Measurements from ENCODE around the gene GRK5. TPM values are rescaled to one million over a fixed set of nuclear protein-coding genes. Genes with fewer than 3 reads are reported as not detected.

Gene GRK5
- total RNA-seq, 2 experiments from 2014 or later, result 23.2 to 29.5 TPM

- CTCF ChIA-PET, result interaction anchor here (0.6 to 1.1 kb wide), 3 partner anchors 15 to 722 kb away, joined by 3 read pairs; no protein-coding TSS in a partner anchor
- Mint-ChIP-seq H3K4me3 (no peak overlapping the region), H3K27me3 (no peaks in the 10 kb centered on the region), H3K9me3 (ENCODE audit: low read depth) (peaks cover 2% of the 10 kb centered on the region), H3K36me3 (peaks cover 18% of the 10 kb centered on the region), H3K4me1 (peaks cover 29% of the 10 kb centered on the region), H3K27ac (no peak overlapping the region)
- no peak for DNase-seq
- no peak for ATAC-seq
These were observed 137.0 kb downstream of the GRK5 start for GRCh38 chr10:119344381-119344780.

GRCh38 chr10:119346095-119346832 is 138.9 kb downstream of the GRK5 start:
- Mint-ChIP-seq H3K27ac (no peak overlapping the region), H3K27me3 (no peaks in the 10 kb centered on the region), H3K9me3 (ENCODE audit: low read depth) (peaks cover 8% of the 10 kb centered on the region), H3K36me3 (peaks cover 32% of the 10 kb centered on the region), H3K4me1 (peaks cover 22% of the 10 kb centered on the region), H3K4me3 (no peak overlapping the region)
- DNase-seq (no peak), ATAC-seq (no peak)
- CTCF ChIA-PET, result no interaction called here

GRCh38 chr10:119347181-119347974 is 140.0 kb downstream of the GRK5 start:
- peaks cover 11% of the 10 kb centered on the region for H3K4me1 Mint-ChIP-seq
- peaks cover 10% of the 10 kb centered on the region for H3K9me3 Mint-ChIP-seq (ENCODE audit: low read depth)
- no peaks in the 10 kb centered on the region for H3K27me3 Mint-ChIP-seq
- ATAC-seq (no peak), DNase-seq (no peak)
- CTCF ChIA-PET, result no interaction called here
- peaks cover 40% of the 10 kb centered on the region for H3K36me3 Mint-ChIP-seq
- no peak overlapping the region for H3K4me3 Mint-ChIP-seq
- no peak overlapping the region for H3K27ac Mint-ChIP-seq

- DNase-seq (no peak), ATAC-seq (no peak)
- Mint-ChIP-seq H3K9me3 (ENCODE audit: low read depth) (peaks cover 10% of the 10 kb centered on the region), H3K27ac (no peak overlapping the region), H3K4me1 (peaks cover 8% of the 10 kb centered on the region), H3K27me3 (no peaks in the 10 kb centered on the region), H3K36me3 (peaks cover 46% of the 10 kb centered on the region), H3K4me3 (no peak overlapping the region)
- CTCF ChIA-PET, result no interaction called here
These were observed 140.7 kb downstream of the GRK5 start for GRCh38 chr10:119348106-119348505.

- H3K27me3 Mint-ChIP-seq, result no peaks in the 10 kb centered on the region
- ATAC-seq, result no peak
- DNase-seq, result no peak
- peaks cover 47% of the 10 kb centered on the region for H3K36me3 Mint-ChIP-seq
- H3K9me3 Mint-ChIP-seq (ENCODE audit: low read depth), result peaks cover 10% of the 10 kb centered on the region
- H3K4me1 Mint-ChIP-seq, result peaks cover 8% of the 10 kb centered on the region
- no peak overlapping the region for H3K4me3 Mint-ChIP-seq
- H3K27ac Mint-ChIP-seq, result no peak overlapping the region
- CTCF ChIA-PET, result interaction anchor here (1.2 kb wide), 1 partner anchor 97 kb away, joined by 3 read pairs; no protein-coding TSS in a partner anchor
These were observed 141.3 kb downstream of the GRK5 start for GRCh38 chr10:119348516-119349240.

- peaks cover 10% of the 10 kb centered on the region for H3K9me3 Mint-ChIP-seq (ENCODE audit: low read depth)
- ATAC-seq (no peak), DNase-seq (no peak)
- no peaks in the 10 kb centered on the region for H3K27me3 Mint-ChIP-seq
- H3K36me3 Mint-ChIP-seq, result peaks cover 47% of the 10 kb centered on the region
- CTCF ChIA-PET, result interaction anchor here (1.2 kb wide), 1 partner anchor 96 kb away, joined by 3 read pairs; no protein-coding TSS in a partner anchor
- no peak overlapping the region for H3K4me3 Mint-ChIP-seq
- H3K4me1 Mint-ChIP-seq, result peaks cover 7% of the 10 kb centered on the region
- no peak overlapping the region for H3K27ac Mint-ChIP-seq
These were observed 142.0 kb downstream of the GRK5 start for GRCh38 chr10:119349341-119349740.

- ATAC-seq, result no peak
- peaks cover 4% of the 10 kb centered on the region for H3K4me1 Mint-ChIP-seq
- H3K27me3 Mint-ChIP-seq, result no peaks in the 10 kb centered on the region
- H3K9me3 Mint-ChIP-seq (ENCODE audit: low read depth), result peaks cover 10% of the 10 kb centered on the region
- CTCF ChIA-PET, result interaction anchor here (1.2 kb wide), 1 partner anchor 95 kb away, joined by 3 read pairs; no protein-coding TSS in a partner anchor
- H3K36me3 Mint-ChIP-seq, result peaks cover 47% of the 10 kb centered on the region
- DNase-seq, result no peak
- no peak overlapping the region for H3K4me3 Mint-ChIP-seq
- no peak overlapping the region for H3K27ac Mint-ChIP-seq
These were observed 142.6 kb downstream of the GRK5 start for GRCh38 chr10:119349937-119350501.

GRCh38 chr10:119350502-119351097 is 143.2 kb downstream of the GRK5 start:
- H3K4me3 Mint-ChIP-seq, result no peak overlapping the region
- H3K27ac Mint-ChIP-seq, result no peak overlapping the region
- CTCF ChIA-PET, result no interaction called here
- H3K27me3 Mint-ChIP-seq, result no peaks in the 10 kb centered on the region
- H3K4me1 Mint-ChIP-seq, result no peaks in the 10 kb centered on the region
- no peak for DNase-seq
- H3K9me3 Mint-ChIP-seq (ENCODE audit: low read depth), result peaks cover 11% of the 10 kb centered on the region
- no peak for ATAC-seq
- peaks cover 47% of the 10 kb centered on the region for H3K36me3 Mint-ChIP-seq

- Mint-ChIP-seq H3K9me3 (ENCODE audit: low read depth) (peaks cover 17% of the 10 kb centered on the region), H3K4me1 (no peaks in the 10 kb centered on the region), H3K27ac (no peak overlapping the region), H3K36me3 (peaks cover 52% of the 10 kb centered on the region), H3K4me3 (no peak overlapping the region), H3K27me3 (no peaks in the 10 kb centered on the region)
- DNase-seq (no peak), ATAC-seq (no peak)
- CTCF ChIA-PET, result interaction anchor here (2.1 kb wide), 1 partner anchor 10 kb away, joined by 6 read pairs; no protein-coding TSS in a partner anchor
These were observed 143.8 kb downstream of the GRK5 start for GRCh38 chr10:119351189-119351588.

- Mint-ChIP-seq H3K4me1 (no peaks in the 10 kb centered on the region), H3K36me3 (peaks cover 61% of the 10 kb centered on the region), H3K27ac (no peak overlapping the region), H3K27me3 (no peaks in the 10 kb centered on the region), H3K9me3 (ENCODE audit: low read depth) (peaks cover 24% of the 10 kb centered on the region), H3K4me3 (no peak overlapping the region)
- no peak for DNase-seq
- no peak for ATAC-seq
- CTCF ChIA-PET, result interaction anchor here (1.2 to 2.1 kb wide), 3 partner anchors 11 to 56 kb away, joined by 3 to 6 read pairs (median 6); no protein-coding TSS in a partner anchor
These were observed 144.7 kb downstream of the GRK5 start for GRCh38 chr10:119352042-119352441.

- ATAC-seq (no peak), DNase-seq (no peak)
- no peak overlapping the region for H3K27ac Mint-ChIP-seq
- H3K4me1 Mint-ChIP-seq, result no peaks in the 10 kb centered on the region
- CTCF ChIA-PET, result interaction anchor here (1.0 to 2.1 kb wide), 4 partner anchors 11 to 146 kb away, joined by 3 to 6 read pairs (median 4); no protein-coding TSS in a partner anchor
- H3K9me3 Mint-ChIP-seq (ENCODE audit: low read depth), result peaks cover 24% of the 10 kb centered on the region
- H3K4me3 Mint-ChIP-seq, result no peak overlapping the region
- H3K36me3 Mint-ChIP-seq, result peaks cover 65% of the 10 kb centered on the region
- no peaks in the 10 kb centered on the region for H3K27me3 Mint-ChIP-seq
These were observed 145.4 kb downstream of the GRK5 start for GRCh38 chr10:119352807-119353206.

GRCh38 chr10:119353421-119353820 is 146.1 kb downstream of the GRK5 start:
- CTCF ChIA-PET, result interaction anchor here (1.0 kb wide), 1 partner anchor 147 kb away, joined by 3 read pairs; no protein-coding TSS in a partner anchor
- peaks cover 24% of the 10 kb centered on the region for H3K9me3 Mint-ChIP-seq (ENCODE audit: low read depth)
- H3K4me3 Mint-ChIP-seq, result no peak overlapping the region
- DNase-seq (no peak), ATAC-seq (no peak)
- no peaks in the 10 kb centered on the region for H3K4me1 Mint-ChIP-seq
- H3K27ac Mint-ChIP-seq, result no peak overlapping the region
- H3K27me3 Mint-ChIP-seq, result no peaks in the 10 kb centered on the region
- peaks cover 59% of the 10 kb centered on the region for H3K36me3 Mint-ChIP-seq

Data from activated CD8-positive, alpha-beta memory T cell treated with anti-CD3 and anti-CD28 coated beads, Interleukin-2, amount 10 ng/mL, durations not matched to agents 7 days and 5 days (primary cell).